ENCODE measurements around the gene THADA. TPM values are rescaled to one million over a fixed set of nuclear protein-coding genes. Genes with fewer than 3 reads are reported as not detected.

Gene THADA
- total RNA-seq, 1 donor from 2014 or later, result 19.4 TPM

- H3K36me3 Mint-ChIP-seq (ENCODE audit: low read depth, unreplicated experiment), result no peaks in the 10 kb centered on the region
- no peak for TF ChIP-seq CTCF (IDR thresholded peaks at IDR 0.05; ENCODE audit: unreplicated experiment)
Measured at GRCh38 chr2:43328832-43329231, 267.0 kb downstream of the THADA start.

GRCh38 chr2:43328133-43328532 is 267.7 kb downstream of the THADA start:
- Mint-ChIP-seq H3K36me3 (ENCODE audit: low read depth, unreplicated experiment) (no peaks in the 10 kb centered on the region), H3K9me3 (ENCODE audit: unreplicated experiment) (no peaks in the 10 kb centered on the region), H3K27ac (ENCODE audit: unreplicated experiment) (no peak overlapping the region), H3K4me3 (ENCODE audit: unreplicated experiment) (no peak overlapping the region), H3K4me1 (ENCODE audit: unreplicated experiment) (peaks cover 13% of the 10 kb centered on the region), H3K27me3 (ENCODE audit: unreplicated experiment) (no peaks in the 10 kb centered on the region)
- no peak for DNase-seq (ENCODE audit: low spot score)
- TF ChIP-seq CTCF (IDR thresholded peaks at IDR 0.05; ENCODE audit: unreplicated experiment), result no peak

More at GRCh38 chr2:43328832-43329231, 267.0 kb downstream of the THADA start:
- Mint-ChIP-seq H3K4me1 (ENCODE audit: unreplicated experiment) (peaks cover 18% of the 10 kb centered on the region), H3K9me3 (ENCODE audit: unreplicated experiment) (no peaks in the 10 kb centered on the region), H3K27ac (ENCODE audit: unreplicated experiment) (no peak overlapping the region), H3K4me3 (ENCODE audit: unreplicated experiment) (no peak overlapping the region), H3K27me3 (ENCODE audit: unreplicated experiment) (no peaks in the 10 kb centered on the region)
- DNase-seq (ENCODE audit: low spot score), result no peak

GRCh38 chr2:43327119-43327518 is 268.7 kb downstream of the THADA start:
- Mint-ChIP-seq H3K4me3 (ENCODE audit: unreplicated experiment) (no peak overlapping the region), H3K27ac (ENCODE audit: unreplicated experiment) (no peak overlapping the region), H3K36me3 (ENCODE audit: low read depth, unreplicated experiment) (no peaks in the 10 kb centered on the region), H3K27me3 (ENCODE audit: unreplicated experiment) (no peaks in the 10 kb centered on the region), H3K4me1 (ENCODE audit: unreplicated experiment) (peaks cover 9% of the 10 kb centered on the region), H3K9me3 (ENCODE audit: unreplicated experiment) (no peaks in the 10 kb centered on the region)
- DNase-seq (ENCODE audit: low spot score), result no peak
- no peak for TF ChIP-seq CTCF (IDR thresholded peaks at IDR 0.05; ENCODE audit: unreplicated experiment)

- Mint-ChIP-seq H3K27me3 (ENCODE audit: unreplicated experiment) (no peaks in the 10 kb centered on the region), H3K27ac (ENCODE audit: unreplicated experiment) (no peak overlapping the region)
Measured at GRCh38 chr2:43326101-43326825, 269.6 kb downstream of the THADA start.

More at GRCh38 chr2:43326101-43326825, 269.6 kb downstream of the THADA start:
- peaks cover 9% of the 10 kb centered on the region for H3K4me1 Mint-ChIP-seq (ENCODE audit: unreplicated experiment)
- H3K9me3 Mint-ChIP-seq (ENCODE audit: unreplicated experiment), result no peaks in the 10 kb centered on the region
- H3K4me3 Mint-ChIP-seq (ENCODE audit: unreplicated experiment), result no peak overlapping the region
- H3K36me3 Mint-ChIP-seq (ENCODE audit: low read depth, unreplicated experiment), result no peaks in the 10 kb centered on the region
- no peak for TF ChIP-seq CTCF (IDR thresholded peaks at IDR 0.05; ENCODE audit: unreplicated experiment)
- no peak for DNase-seq (ENCODE audit: low spot score)
